NCI-H82 (cell line): Measurements from ENCODE around the gene ITGA1.
"Not testable (repeated sequence)": the region's sequence is repeated elsewhere in the genome, so short reads cannot be mapped to it uniquely, and the experiment has no call there.

Source experiments
- DNase-seq: peaks from one replicate; lab custom pipeline; 2025; lab: John Stamatoyannopoulos, UW

The ITGA1 gene

GRCh38 chr5:52802272-52802973, 14.7 kb downstream of the ITGA1 start:
- no peak for DNase-seq

- DNase-seq = no peak
These were observed 15.2 kb downstream of the ITGA1 start for GRCh38 chr5:52802974-52803336.

- no peak for DNase-seq
These were observed 16.7 kb downstream of the ITGA1 start for GRCh38 chr5:52804387-52804791.

GRCh38 chr5:52804981-52805380, 17.3 kb downstream of the ITGA1 start:
- DNase-seq = no peak

GRCh38 chr5:52805615-52806014, 17.9 kb downstream of the ITGA1 start:
- no peak for DNase-seq

- no peak for DNase-seq
These were observed 19.3 kb downstream of the ITGA1 start for GRCh38 chr5:52807037-52807436.

GRCh38 chr5:52807723-52808122, 20.0 kb downstream of the ITGA1 start:
- no peak for DNase-seq

GRCh38 chr5:52808316-52808901, 20.7 kb downstream of the ITGA1 start:
- DNase-seq = no peak

GRCh38 chr5:52809884-52810283, 22.2 kb downstream of the ITGA1 start:
- DNase-seq = no peak

- DNase-seq = no peak
These were observed 22.7 kb downstream of the ITGA1 start for GRCh38 chr5:52810426-52810825.

GRCh38 chr5:52811067-52811749, 23.5 kb downstream of the ITGA1 start:
- no peak for DNase-seq

GRCh38 chr5:52814352-52815148, 26.8 kb downstream of the ITGA1 start:
- DNase-seq = no peak

GRCh38 chr5:52817818-52818217, 30.1 kb downstream of the ITGA1 start:
- no peak for DNase-seq

- no peak for DNase-seq
These were observed 30.6 kb downstream of the ITGA1 start for GRCh38 chr5:52818360-52818759.

- not testable (repeated sequence) for DNase-seq
These were observed 31.1 kb downstream of the ITGA1 start for GRCh38 chr5:52818807-52819206.

- DNase-seq = no peak
These were observed 34.2 kb downstream of the ITGA1 start for GRCh38 chr5:52821901-52822300.

GRCh38 chr5:52822437-52822836, 34.7 kb downstream of the ITGA1 start:
- no peak for DNase-seq

- no peak for DNase-seq
These were observed 37.1 kb downstream of the ITGA1 start for GRCh38 chr5:52824827-52825226.

GRCh38 chr5:52825826-52826225, 38.1 kb downstream of the ITGA1 start:
- DNase-seq = no peak

GRCh38 chr5:52827815-52828214, 40.1 kb downstream of the ITGA1 start:
- no peak for DNase-seq

GRCh38 chr5:52829664-52830063, 41.9 kb downstream of the ITGA1 start:
- no peak for DNase-seq

- no peak for DNase-seq
These were observed 42.9 kb downstream of the ITGA1 start for GRCh38 chr5:52830650-52831049.
